CD4-positive, alpha-beta T cell (primary cell): ENCODE data around the gene TMEM69. TPM values are rescaled to one million over a fixed set of nuclear protein-coding genes. Genes with fewer than 3 reads are reported as not detected.

Experiments used
- ATAC-seq: fragments of 200-7000 bp; cut with Tn5 transposase; one replicate; pipeline ENCODE4 v1.10.0; 2022; ENCODE audit warnings: mild to moderate bottlenecking; ENCODE audit not compliant: poor library complexity
- CTCF ChIA-PET: fragments of 350-600 bp; sonication (Branson Sonifier 250); formaldehyde crosslinking; loops from one replicate; lab custom pipeline; 2021; ENCODE audit warnings: antibody characterized with exemption, inconsistent platforms; lab: Charles Lee
- POLR2A ChIA-PET: fragments of 350-600 bp; sonication (Branson Sonifier 250); formaldehyde crosslinking; loops from one replicate; lab custom pipeline; 2021; ENCODE audit warnings: antibody characterized with exemption, inconsistent platforms; lab: Charles Lee
- DNase-seq, 14 experiments: peaks; one replicate each; pipeline ENCODE4 v3.0.0-alpha.2; 2013 to 2020; ENCODE audit warnings: mixed read lengths in 2 of 14
- H3K27ac ChIP-seq, 2 donors: one replicate each; pipeline versions ENCODE4 v1.5.1 to v1.7.0; 2013; ENCODE audit warnings: low read length in 2 of 2, low read depth in 1 of 2, mild to moderate bottlenecking in 1 of 2
- H3K27me3 ChIP-seq, 2 experiments: 1 replicate in 1 of 2; 2 replicates in 1 of 2; pipeline versions ENCODE4 v1.6.1 to v1.7.0; 2013; ENCODE audit warnings: low read length in 2 of 2, control low read depth in 1 of 2, mild to moderate bottlenecking in 1 of 2, moderate library complexity in 1 of 2; ENCODE audit not compliant: insufficient read depth in 2 of 2, control insufficient read depth in 1 of 2
- H3K36me3 ChIP-seq: one replicate; pipeline ENCODE4 v1.6.1; 2013; ENCODE audit warnings: low read length, control low read depth; ENCODE audit not compliant: insufficient read depth
- H3K4me1 ChIP-seq: one replicate; pipeline ENCODE4 v1.6.1; 2013; ENCODE audit warnings: low read length, control low read depth; ENCODE audit not compliant: insufficient read depth
- H3K4me3 ChIP-seq: one replicate; pipeline ENCODE4 v1.5.1; 2013; ENCODE audit warnings: mild to moderate bottlenecking, low read length, moderate library complexity
- H3K9me3 ChIP-seq, 2 experiments: 1 replicate in 1 of 2; 2 replicates in 1 of 2; pipeline versions ENCODE4 v1.6.1 to v1.7.0; 2013; ENCODE audit warnings: low read length in 2 of 2, mild to moderate bottlenecking in 2 of 2, control low read depth in 1 of 2, moderate library complexity in 1 of 2; ENCODE audit not compliant: control insufficient read depth in 1 of 2, insufficient read depth in 1 of 2
- H3K27ac Mint-ChIP-seq: one replicate; pipeline ENCODE4 v1.8.0; 2020; ENCODE audit warnings: mixed read lengths
- H3K27me3 Mint-ChIP-seq: one replicate; pipeline ENCODE4 v1.8.0; 2021; ENCODE audit warnings: mixed read lengths
- H3K36me3 Mint-ChIP-seq: one replicate; pipeline ENCODE4 v1.8.0; 2021; ENCODE audit warnings: low read depth, mixed read lengths
- H3K4me1 Mint-ChIP-seq: one replicate; pipeline ENCODE4 v1.8.0; 2021; ENCODE audit warnings: low read depth, mixed read lengths
- H3K4me3 Mint-ChIP-seq: one replicate; pipeline ENCODE4 v1.8.0; 2020; ENCODE audit warnings: mild to moderate bottlenecking, mixed read lengths
- H3K9me3 Mint-ChIP-seq: one replicate; pipeline ENCODE4 v1.8.0; 2020; ENCODE audit warnings: mixed read lengths
- intact Hi-C, 2 experiments: fragments of 100-400 bp; cut with DNase I in 1 of 2; cut with micrococcal nuclease in 1 of 2; formaldehyde crosslinking; loops; one replicate each; pipeline versions ENCODE4 v1.15.1 to v1.9.0; 2023 to 2025; cut with DNase I, micrococcal nuclease
- total RNA-seq, 174 experiments: library from RNA in 2 of 174; stranded (reverse) in 2 of 174; gene quantifications; one replicate each; pipeline ENCODE4 v1.2.3 and lab custom pipeline; 2021 to 2026
- TF ChIP-seq, protein P1 (sequence below): fragments of 200-600 bp; IDR thresholded peaks from one replicate; pipeline ENCODE4 v1.8.0; 2022; ENCODE audit warnings: antibody characterized with exemption, mild to moderate bottlenecking

The TMEM69 gene
- total RNA-seq, 2 experiments from 2014 or later, result 5.6 to 6.3 TPM

DNA sequence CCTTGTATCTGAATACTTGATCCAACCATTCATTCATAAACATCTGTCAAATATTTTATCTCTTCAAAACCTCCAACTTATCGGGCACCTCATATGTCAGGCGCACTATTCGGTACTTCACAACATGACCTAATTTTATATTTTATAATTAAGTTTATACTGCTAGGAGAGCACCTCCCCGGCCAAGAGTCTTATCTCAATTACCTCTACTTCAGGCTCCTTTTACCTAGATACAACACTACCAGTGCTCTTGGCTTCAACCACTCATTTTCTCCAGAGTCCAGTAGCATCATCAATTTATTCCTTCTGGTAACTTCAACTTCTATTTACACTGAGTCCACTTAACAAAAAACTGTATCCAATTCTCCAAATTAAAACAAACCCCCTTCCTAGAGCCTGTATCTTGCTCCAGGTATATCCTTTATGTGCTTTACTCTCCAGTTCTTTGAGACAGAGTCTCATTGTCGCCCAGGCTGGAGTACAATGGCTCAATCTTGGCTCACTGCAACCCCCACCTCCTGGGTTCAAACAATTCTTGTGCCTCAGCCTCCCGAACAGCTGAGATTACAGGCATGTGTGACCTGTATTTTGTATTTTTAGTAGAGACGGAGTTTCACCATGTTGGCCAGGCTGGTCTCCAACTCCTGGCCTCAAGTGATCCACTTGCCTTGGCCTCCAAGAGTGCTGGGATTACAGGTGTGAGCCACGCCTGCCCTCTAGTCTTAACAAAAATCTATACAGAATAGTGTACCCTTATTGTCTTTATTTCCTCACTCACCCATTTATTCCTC is 20.5 kb upstream of the TMEM69 start:
- Histone ChIP-seq H3K4me3 (no peak overlapping the region), H3K9me3 (no peaks in the 10 kb centered on the region), H3K36me3 (no peaks in the 10 kb centered on the region), H3K27me3 (no peaks in the 10 kb centered on the region), H3K4me1 (peaks cover 21% of the 10 kb centered on the region), H3K27ac (no peak overlapping the region)
- Mint-ChIP-seq H3K27ac (peak overlapping the region; percentile 21), H3K4me1 (peaks cover 58% of the 10 kb centered on the region), H3K9me3 (no peaks in the 10 kb centered on the region), H3K36me3 (peaks cover 40% of the 10 kb centered on the region), H3K4me3 (no peak overlapping the region), H3K27me3 (no peaks in the 10 kb centered on the region)
- ATAC-seq, result no peak
- TF ChIP-seq, protein P1, sequence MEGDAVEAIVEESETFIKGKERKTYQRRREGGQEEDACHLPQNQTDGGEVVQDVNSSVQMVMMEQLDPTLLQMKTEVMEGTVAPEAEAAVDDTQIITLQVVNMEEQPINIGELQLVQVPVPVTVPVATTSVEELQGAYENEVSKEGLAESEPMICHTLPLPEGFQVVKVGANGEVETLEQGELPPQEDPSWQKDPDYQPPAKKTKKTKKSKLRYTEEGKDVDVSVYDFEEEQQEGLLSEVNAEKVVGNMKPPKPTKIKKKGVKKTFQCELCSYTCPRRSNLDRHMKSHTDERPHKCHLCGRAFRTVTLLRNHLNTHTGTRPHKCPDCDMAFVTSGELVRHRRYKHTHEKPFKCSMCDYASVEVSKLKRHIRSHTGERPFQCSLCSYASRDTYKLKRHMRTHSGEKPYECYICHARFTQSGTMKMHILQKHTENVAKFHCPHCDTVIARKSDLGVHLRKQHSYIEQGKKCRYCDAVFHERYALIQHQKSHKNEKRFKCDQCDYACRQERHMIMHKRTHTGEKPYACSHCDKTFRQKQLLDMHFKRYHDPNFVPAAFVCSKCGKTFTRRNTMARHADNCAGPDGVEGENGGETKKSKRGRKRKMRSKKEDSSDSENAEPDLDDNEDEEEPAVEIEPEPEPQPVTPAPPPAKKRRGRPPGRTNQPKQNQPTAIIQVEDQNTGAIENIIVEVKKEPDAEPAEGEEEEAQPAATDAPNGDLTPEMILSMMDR, result no peak
- ChIA-PET CTCF (no interaction called here), POLR2A (no interaction called here)
- intact Hi-C loops, result no loop called here
- no peak for DNase-seq

DNA sequence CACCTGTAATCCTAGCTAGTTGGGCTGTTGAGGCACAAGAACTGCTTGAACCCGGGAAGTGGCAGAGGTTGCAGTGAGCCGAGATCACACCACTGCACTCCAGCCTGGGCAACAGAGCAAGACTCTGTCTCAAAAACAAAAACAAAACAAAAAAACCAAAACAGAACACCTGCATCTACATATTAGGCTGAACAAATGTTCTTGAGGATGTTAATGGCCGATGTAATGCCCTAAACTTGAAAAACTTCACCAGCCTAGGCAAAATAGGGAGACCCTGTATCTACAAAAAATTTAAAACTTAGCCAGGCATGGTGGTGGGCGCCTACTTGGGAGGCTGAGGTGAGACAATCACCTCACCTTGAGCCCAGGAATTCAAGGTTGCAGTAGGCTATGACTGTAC is 19.5 kb upstream of the TMEM69 start:
- no peaks in the 10 kb centered on the region for H3K9me3 ChIP-seq
- H3K4me1 ChIP-seq, result peaks cover 30% of the 10 kb centered on the region
- TF ChIP-seq, protein P1, result no peak
- H3K4me1 Mint-ChIP-seq, result peaks cover 62% of the 10 kb centered on the region
- no peaks in the 10 kb centered on the region for H3K27me3 ChIP-seq
- intact Hi-C loops, result no loop called here
- POLR2A ChIA-PET, result no interaction called here
- H3K27me3 Mint-ChIP-seq, result no peaks in the 10 kb centered on the region
- CTCF ChIA-PET, result interaction anchor here (1.0 kb wide), 1 partner anchor 868 kb away, joined by 3 read pairs; the partner anchor contains the start of gene PLK3
- no peak for ATAC-seq
- H3K27ac Mint-ChIP-seq, result peak overlapping the region; percentile 21
- H3K4me3 Mint-ChIP-seq, result no peak overlapping the region
- no peaks in the 10 kb centered on the region for H3K9me3 Mint-ChIP-seq
- no peaks in the 10 kb centered on the region for H3K36me3 ChIP-seq
- no peak overlapping the region for H3K27ac ChIP-seq
- DNase-seq, result no peak
- no peak overlapping the region for H3K4me3 ChIP-seq
- H3K36me3 Mint-ChIP-seq, result peaks cover 41% of the 10 kb centered on the region

DNA sequence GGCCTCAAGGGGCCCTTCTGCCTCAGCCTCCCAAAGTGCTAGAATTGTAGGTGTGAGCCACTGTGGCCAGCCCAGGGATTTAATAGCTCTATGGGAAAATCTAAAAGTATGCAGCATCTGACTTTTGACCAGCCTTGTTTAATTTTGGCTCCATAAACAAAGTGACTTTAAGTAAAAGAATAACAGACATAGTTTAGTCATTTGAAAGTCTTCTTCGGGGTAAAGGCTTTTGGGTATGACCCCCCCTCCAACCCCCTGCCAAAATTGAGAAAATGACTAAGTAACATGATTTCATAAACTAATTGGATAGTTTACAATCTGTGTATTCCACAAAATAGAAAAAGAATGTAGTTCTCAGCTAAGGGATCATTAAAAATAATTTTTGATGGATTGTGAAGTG is 18.6 kb upstream of the TMEM69 start:
- CTCF ChIA-PET, result interaction anchor here (1.0 kb wide), 1 partner anchor 869 kb away, joined by 3 read pairs; the partner anchor contains the start of gene PLK3
- intact Hi-C loops, result no loop called here
- no peak for ATAC-seq
- Histone ChIP-seq H3K4me3 (no peak overlapping the region), H3K9me3 (no peaks in the 10 kb centered on the region), H3K4me1 (peaks cover 33% of the 10 kb centered on the region), H3K27ac (no peak overlapping the region), H3K36me3 (no peaks in the 10 kb centered on the region), H3K27me3 (no peaks in the 10 kb centered on the region)
- Mint-ChIP-seq H3K9me3 (no peaks in the 10 kb centered on the region), H3K36me3 (peaks cover 49% of the 10 kb centered on the region), H3K27ac (peak overlapping the region; percentile 21), H3K4me1 (peaks cover 68% of the 10 kb centered on the region), H3K4me3 (no peak overlapping the region), H3K27me3 (no peaks in the 10 kb centered on the region)
- POLR2A ChIA-PET, result no interaction called here
- no peak for DNase-seq
- TF ChIP-seq, protein P1, result no peak
